K562 (cell line): Measurements from ENCODE around the gene ECD. TPM values are rescaled to one million over a fixed set of nuclear protein-coding genes. Genes with fewer than 3 reads are reported as not detected.

Experiments
- HDAC6 ChIP-seq: IDR thresholded peaks from 2 replicates; pipeline ENCODE4 v1.6.1; 2012; ENCODE audit warnings: low read depth, mild to moderate bottlenecking, control low read depth, inconsistent platforms, low read length, moderate library complexity
- polyA plus RNA-seq, 8 experiments: library from polyadenylated mRNA; depleted of rRNA in 4 of 8; stranded (reverse) in 5 of 8; unstranded in 3 of 8; fragments of >200 nt; fragmentation: Nextera tagmentation in 2 of 8; fragmentation: Illumina TruSeq in 1 of 8; extraction: Ambion mirVana in 2 of 8; extraction: Trizol in 1 of 8; gene quantifications; 2 replicates each; pipeline versions ENCODE4 v1.2.1 to v1.2.3, GENCODE V29; 2011 to 2014; ENCODE audit warnings: inconsistent platforms in 1 of 8, missing spikeins in 1 of 8
- total RNA-seq, 7 experiments: library from RNA; depleted of rRNA in 6 of 7; stranded (reverse); fragments of >200 nt in 6 of 7; fragmentation: Illumina TruSeq in 2 of 7; extraction: Trizol in 2 of 7; gene quantifications; 2 replicates each; pipeline versions ENCODE4 v1.2.1 to v1.2.3, GENCODE V29; 2011 to 2021; ENCODE audit warnings: low replicate concordance in 1 of 7
- TF ChIP-seq, protein P1 (sequence below): fragments of 450-650 bp; IDR thresholded peaks from 2 replicates; pipeline ENCODE4 v1.6.1; 2016; ENCODE audit warnings: mild to moderate bottlenecking, moderate library complexity
- TF ChIP-seq, protein P2 (sequence below): IDR thresholded peaks from 3 replicates; pipeline ENCODE4 v1.6.1; 2011; ENCODE audit warnings: borderline replicate concordance, mild to moderate bottlenecking, moderate library complexity; ENCODE audit not compliant: insufficient read length; ENCODE audit errors: extremely low read depth

The ECD gene
- total and polyA plus RNA-seq, 9 of the 15 experiments (the other 6 are each of a cell fraction or from before 2014, with no cell fraction given), result 33.5 to 79.9 (median 53.2) TPM

DNA sequence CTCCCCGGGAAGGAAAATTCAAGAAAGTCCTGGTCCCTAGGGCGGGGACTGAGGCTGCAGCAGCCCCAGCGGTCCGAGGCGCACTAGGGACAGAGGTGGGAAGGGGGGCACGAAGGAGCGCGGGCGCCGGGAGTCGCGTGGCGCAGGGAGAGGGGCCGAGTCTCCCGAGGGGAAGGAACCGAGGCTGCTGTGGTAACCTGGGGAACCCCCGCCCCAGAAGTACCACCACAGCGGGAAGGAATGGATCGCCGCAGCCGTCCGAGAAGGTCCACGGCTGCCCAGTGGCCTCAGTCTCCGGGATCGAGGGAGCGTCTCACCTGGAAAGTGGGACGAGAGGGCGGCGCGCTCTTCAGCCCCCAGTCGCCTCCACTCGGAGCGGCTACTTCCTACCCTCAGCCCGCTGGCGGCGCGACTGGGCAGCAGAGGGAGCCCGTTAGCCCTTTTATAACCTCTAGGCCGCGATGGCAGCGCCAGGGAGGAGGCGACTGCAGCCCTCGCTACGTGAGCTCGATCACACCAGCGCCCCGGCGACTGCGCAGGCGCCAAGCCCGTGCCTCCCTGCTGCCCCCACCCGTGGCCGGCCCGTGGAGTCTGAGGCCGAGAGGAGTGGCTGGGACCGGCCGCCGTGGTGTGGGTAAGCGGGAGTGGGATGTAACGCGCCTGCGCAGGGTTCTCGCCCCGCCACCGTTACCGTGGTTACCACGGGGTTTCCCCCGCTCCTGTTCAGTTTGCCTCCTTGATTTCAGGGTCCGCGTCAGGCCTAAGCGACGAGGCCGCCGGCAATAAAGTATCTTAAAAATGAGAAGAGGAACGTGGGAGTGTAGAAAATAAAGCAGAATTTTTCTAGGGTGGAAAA lies 71.1 kb downstream of the ECD start, which contains the start of gene P4HA1 (continued):
- TF ChIP-seq, protein P1, sequence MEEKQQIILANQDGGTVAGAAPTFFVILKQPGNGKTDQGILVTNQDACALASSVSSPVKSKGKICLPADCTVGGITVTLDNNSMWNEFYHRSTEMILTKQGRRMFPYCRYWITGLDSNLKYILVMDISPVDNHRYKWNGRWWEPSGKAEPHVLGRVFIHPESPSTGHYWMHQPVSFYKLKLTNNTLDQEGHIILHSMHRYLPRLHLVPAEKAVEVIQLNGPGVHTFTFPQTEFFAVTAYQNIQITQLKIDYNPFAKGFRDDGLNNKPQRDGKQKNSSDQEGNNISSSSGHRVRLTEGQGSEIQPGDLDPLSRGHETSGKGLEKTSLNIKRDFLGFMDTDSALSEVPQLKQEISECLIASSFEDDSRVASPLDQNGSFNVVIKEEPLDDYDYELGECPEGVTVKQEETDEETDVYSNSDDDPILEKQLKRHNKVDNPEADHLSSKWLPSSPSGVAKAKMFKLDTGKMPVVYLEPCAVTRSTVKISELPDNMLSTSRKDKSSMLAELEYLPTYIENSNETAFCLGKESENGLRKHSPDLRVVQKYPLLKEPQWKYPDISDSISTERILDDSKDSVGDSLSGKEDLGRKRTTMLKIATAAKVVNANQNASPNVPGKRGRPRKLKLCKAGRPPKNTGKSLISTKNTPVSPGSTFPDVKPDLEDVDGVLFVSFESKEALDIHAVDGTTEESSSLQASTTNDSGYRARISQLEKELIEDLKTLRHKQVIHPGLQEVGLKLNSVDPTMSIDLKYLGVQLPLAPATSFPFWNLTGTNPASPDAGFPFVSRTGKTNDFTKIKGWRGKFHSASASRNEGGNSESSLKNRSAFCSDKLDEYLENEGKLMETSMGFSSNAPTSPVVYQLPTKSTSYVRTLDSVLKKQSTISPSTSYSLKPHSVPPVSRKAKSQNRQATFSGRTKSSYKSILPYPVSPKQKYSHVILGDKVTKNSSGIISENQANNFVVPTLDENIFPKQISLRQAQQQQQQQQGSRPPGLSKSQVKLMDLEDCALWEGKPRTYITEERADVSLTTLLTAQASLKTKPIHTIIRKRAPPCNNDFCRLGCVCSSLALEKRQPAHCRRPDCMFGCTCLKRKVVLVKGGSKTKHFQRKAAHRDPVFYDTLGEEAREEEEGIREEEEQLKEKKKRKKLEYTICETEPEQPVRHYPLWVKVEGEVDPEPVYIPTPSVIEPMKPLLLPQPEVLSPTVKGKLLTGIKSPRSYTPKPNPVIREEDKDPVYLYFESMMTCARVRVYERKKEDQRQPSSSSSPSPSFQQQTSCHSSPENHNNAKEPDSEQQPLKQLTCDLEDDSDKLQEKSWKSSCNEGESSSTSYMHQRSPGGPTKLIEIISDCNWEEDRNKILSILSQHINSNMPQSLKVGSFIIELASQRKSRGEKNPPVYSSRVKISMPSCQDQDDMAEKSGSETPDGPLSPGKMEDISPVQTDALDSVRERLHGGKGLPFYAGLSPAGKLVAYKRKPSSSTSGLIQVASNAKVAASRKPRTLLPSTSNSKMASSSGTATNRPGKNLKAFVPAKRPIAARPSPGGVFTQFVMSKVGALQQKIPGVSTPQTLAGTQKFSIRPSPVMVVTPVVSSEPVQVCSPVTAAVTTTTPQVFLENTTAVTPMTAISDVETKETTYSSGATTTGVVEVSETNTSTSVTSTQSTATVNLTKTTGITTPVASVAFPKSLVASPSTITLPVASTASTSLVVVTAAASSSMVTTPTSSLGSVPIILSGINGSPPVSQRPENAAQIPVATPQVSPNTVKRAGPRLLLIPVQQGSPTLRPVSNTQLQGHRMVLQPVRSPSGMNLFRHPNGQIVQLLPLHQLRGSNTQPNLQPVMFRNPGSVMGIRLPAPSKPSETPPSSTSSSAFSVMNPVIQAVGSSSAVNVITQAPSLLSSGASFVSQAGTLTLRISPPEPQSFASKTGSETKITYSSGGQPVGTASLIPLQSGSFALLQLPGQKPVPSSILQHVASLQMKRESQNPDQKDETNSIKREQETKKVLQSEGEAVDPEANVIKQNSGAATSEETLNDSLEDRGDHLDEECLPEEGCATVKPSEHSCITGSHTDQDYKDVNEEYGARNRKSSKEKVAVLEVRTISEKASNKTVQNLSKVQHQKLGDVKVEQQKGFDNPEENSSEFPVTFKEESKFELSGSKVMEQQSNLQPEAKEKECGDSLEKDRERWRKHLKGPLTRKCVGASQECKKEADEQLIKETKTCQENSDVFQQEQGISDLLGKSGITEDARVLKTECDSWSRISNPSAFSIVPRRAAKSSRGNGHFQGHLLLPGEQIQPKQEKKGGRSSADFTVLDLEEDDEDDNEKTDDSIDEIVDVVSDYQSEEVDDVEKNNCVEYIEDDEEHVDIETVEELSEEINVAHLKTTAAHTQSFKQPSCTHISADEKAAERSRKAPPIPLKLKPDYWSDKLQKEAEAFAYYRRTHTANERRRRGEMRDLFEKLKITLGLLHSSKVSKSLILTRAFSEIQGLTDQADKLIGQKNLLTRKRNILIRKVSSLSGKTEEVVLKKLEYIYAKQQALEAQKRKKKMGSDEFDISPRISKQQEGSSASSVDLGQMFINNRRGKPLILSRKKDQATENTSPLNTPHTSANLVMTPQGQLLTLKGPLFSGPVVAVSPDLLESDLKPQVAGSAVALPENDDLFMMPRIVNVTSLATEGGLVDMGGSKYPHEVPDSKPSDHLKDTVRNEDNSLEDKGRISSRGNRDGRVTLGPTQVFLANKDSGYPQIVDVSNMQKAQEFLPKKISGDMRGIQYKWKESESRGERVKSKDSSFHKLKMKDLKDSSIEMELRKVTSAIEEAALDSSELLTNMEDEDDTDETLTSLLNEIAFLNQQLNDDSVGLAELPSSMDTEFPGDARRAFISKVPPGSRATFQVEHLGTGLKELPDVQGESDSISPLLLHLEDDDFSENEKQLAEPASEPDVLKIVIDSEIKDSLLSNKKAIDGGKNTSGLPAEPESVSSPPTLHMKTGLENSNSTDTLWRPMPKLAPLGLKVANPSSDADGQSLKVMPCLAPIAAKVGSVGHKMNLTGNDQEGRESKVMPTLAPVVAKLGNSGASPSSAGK, result peak; percentile 80
- TF ChIP-seq, protein P2, sequence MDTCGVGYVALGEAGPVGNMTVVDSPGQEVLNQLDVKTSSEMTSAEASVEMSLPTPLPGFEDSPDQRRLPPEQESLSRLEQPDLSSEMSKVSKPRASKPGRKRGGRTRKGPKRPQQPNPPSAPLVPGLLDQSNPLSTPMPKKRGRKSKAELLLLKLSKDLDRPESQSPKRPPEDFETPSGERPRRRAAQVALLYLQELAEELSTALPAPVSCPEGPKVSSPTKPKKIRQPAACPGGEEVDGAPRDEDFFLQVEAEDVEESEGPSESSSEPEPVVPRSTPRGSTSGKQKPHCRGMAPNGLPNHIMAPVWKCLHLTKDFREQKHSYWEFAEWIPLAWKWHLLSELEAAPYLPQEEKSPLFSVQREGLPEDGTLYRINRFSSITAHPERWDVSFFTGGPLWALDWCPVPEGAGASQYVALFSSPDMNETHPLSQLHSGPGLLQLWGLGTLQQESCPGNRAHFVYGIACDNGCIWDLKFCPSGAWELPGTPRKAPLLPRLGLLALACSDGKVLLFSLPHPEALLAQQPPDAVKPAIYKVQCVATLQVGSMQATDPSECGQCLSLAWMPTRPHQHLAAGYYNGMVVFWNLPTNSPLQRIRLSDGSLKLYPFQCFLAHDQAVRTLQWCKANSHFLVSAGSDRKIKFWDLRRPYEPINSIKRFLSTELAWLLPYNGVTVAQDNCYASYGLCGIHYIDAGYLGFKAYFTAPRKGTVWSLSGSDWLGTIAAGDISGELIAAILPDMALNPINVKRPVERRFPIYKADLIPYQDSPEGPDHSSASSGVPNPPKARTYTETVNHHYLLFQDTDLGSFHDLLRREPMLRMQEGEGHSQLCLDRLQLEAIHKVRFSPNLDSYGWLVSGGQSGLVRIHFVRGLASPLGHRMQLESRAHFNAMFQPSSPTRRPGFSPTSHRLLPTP, result no peak
- TF ChIP-seq HDAC6, result no peak
